Forelimb muscle (tissue), 1 donor: ENCODE data around the gene ODF2L. TPM values are rescaled to one million over a fixed set of nuclear protein-coding genes. Genes with fewer than 3 reads are reported as not detected.

ENCODE experiments used
- DNase-seq: peaks from one replicate; pipeline ENCODE4 v3.0.0-alpha.2; 2013; ENCODE audit warnings: low read depth
- polyA plus RNA-seq: library from polyadenylated mRNA; unstranded; fragments of 120-200 nt; gene quantifications from one replicate; pipeline ENCODE4 v1.2.1, GENCODE V29; 2013; ENCODE audit not compliant: insufficient read length

ODF2L gene, protein sequence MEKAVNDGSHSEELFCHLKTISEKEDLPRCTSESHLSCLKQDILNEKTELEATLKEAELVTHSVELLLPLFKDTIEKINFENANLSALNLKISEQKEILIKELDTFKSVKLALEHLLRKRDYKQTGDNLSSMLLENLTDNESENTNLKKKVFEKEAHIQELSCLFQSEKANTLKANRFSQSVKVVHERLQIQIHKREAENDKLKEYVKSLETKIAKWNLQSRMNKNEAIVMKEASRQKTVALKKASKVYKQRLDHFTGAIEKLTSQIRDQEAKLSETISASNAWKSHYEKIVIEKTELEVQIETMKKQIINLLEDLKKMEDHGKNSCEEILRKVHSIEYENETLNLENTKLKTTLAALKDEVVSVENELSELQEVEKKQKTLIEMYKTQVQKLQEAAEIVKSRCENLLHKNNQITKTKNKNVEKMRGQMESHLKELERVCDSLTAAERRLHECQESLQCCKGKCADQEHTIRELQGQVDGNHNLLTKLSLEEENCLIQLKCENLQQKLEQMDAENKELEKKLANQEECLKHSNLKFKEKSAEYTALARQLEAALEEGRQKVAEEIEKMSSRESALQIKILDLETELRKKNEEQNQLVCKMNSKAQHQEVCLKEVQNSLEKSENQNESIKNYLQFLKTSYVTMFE
- 18.9 TPM for polyA plus RNA-seq

DNA sequence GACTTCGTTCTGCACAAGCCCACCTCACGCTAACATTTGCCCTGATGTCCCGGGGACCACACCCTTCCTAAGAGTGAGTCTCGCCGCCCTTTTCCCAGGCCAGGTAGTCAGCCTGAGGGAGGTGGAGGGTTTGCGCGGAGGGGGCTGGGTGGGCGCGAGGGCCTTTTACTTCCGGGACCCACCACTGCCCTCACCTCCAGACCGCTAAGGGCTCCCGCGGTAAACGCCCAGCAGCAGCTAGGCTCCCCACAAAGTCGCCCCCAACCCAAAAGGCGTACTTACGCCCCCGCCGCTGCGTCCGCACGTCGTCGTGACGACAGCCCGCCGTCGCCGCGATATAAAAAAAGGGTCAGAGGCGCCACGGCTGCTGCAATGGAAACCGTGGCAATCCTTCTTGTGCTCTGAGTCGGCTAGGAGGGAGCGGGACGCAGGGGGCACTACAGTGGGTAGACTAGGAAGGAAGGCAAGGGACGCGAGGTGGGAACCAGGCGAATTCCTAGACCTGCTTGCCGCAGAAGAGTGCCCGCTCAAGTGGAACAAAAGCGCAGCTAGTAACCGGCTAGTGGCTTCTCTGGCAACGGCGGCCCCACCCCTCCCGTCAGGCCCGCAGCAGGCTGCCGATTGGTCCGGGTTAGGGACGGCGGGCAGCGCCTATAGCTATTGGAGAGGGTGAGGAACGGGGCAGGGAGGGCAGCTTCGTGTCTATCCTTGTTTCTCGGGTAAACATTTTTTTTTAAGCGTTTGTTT, at the start of gene ODF2L:
Gene ODF2L (minus strand): TSS at position 573 of the 747 bp plus-strand sequence. CDS start 9,296 bp downstream, outside the sequence.
- DNase-seq: peak; percentile 57

DNA sequence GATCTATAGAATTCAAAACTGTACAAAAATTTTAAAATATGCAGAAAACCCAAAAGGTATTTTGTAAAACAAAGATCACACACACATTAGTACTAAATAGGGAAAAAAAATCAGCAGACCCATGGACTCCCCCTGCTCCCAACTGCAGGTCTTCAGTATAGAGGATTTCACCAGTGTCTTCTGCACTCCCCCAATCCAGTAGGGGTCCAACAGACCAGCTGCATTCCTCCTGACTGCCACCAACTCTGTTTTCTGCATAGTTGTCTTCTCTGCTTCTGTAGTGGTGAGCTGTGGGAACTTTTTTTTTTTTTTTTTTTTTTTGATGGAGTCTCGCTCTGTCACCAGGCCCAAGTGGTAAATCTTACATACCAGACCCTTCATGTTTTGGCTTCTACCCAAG, 49.8 kb upstream of the ODF2L start:
- no peak for DNase-seq

DNA sequence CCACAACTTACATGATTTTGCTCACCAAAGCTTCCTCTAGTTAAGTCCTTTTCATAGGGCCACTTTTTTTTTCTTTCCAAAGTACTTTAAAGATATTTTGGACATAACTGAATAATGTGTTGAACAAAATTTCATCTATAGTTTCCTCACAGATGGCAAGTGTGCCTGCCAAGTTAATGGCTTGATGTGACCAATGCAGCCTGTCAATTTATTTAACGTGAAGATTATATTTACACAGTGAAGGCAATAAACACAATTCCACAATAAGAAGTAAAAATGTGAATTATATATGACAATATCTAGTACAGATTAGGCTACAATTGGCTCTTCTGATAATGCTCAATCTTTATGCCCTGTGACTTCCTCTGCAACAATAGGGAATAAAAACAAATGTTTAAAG, 45.9 kb upstream of the ODF2L start:
- no peak for DNase-seq

DNA sequence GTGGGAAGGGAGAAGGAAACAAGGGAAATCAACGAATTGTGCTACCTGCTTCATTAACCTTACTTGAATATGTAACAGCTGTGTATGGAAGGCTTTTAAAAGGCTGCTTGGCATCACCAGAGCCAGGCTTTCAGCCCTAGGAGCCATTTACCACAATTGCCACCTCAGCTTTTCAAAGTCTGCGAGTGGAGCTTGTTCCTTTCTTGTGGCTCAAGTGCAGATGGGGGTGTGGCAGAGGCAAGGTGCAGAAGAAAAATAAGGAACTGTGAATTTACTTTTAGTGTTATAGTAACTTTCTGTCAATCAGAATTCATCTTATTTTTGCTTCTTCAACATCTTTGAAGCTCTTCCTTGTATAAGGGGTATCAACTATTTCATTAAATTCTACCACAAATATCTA, 45.5 kb upstream of the ODF2L start:
- DNase-seq: no peak

DNA sequence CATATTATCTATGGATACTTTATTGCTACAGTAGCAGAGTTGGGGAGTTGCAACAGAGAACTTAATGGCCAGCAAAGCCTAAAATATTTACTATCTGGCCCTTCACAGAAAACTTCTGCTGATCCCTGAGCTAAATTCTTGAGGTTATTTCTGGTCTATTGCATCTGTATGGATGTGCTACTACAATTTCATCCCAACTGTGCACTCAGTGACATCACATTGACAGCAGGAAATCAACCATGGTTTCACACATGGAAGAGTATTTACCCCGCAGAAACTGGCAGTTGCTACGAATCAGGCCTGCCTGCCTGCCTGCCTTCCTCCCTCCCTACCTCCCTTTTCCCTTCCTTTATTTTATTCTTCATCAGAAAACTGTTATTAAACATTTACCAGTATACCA, 39.9 kb upstream of the ODF2L start:
- no peak for DNase-seq

DNA sequence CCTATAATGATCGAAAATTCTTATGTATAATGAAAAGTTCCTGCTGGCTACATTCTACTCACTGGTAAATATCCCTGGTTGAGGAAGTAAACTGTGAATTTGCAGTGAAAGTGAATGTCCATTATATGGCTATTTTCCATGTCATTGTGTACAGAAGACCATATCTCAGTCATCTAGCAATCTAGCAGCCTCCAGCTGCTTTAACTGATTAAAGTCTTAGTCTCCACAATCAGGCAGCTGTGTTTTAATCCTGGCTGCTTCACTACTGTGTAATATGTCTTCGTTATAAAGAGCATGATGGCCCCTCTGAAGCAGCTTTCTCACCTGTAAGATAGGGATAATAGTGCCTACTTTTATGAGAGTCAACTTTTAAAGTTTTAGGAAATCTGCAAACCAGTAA, 39.2 kb upstream of the ODF2L start:
- no peak for DNase-seq

DNA sequence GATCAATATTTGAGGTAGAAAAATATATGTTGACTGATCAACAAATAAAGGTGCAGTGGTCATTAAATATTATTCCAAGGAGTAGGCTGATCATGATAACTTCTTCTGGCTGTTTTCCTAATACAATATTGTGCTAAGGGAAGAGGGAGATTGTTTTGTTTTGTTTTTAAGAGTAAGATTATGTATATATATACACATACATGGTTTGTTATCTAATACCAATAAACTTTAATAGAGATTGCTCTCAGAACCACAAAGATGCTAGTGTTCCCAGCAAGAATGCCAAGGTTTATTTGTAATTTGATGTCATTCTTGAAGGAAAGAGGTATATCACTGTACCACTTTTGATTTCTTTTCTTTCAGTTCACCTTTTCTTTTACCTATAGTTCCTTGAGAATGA, 37.9 kb upstream of the ODF2L start:
- no peak for DNase-seq

DNA sequence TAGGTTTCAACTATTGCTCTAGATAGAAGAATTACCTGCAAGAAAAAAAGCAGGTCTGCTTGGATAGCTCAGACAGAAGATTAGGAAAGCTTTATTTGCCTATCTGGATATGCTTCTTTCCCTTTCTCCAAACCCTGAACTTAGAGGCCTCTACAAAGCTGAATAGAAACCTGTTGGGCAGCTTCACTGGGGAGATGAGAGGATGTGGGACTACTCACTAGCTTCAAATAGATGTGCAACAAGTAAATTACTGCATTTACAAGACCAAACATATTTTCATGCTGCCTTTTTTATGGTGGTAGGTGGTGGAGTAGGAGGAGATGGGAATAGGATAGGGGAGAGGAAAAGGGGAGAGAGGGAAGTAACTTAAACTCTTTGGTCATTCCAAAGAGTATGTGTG, 34.3 kb upstream of the ODF2L start:
- no peak for DNase-seq

DNA sequence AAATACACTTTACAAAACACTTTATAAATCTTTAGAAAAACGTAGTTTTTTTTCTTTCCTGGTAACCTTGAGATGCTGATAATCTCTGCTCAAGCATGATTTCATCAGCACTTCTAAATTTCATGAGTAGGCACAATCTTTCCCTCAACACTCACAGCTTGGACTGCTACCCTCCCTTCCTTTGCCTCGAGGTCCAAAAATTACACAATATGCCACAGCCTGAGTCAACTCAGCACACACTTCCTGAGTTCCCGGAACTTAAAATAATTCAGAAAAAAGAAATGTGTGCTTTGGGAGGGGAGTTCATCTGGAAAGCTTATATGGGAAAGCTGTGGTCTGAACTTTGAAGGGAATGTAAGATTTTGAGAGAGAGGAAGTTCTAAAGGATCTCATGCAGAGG, 33.7 kb upstream of the ODF2L start:
- DNase-seq: no peak

DNA sequence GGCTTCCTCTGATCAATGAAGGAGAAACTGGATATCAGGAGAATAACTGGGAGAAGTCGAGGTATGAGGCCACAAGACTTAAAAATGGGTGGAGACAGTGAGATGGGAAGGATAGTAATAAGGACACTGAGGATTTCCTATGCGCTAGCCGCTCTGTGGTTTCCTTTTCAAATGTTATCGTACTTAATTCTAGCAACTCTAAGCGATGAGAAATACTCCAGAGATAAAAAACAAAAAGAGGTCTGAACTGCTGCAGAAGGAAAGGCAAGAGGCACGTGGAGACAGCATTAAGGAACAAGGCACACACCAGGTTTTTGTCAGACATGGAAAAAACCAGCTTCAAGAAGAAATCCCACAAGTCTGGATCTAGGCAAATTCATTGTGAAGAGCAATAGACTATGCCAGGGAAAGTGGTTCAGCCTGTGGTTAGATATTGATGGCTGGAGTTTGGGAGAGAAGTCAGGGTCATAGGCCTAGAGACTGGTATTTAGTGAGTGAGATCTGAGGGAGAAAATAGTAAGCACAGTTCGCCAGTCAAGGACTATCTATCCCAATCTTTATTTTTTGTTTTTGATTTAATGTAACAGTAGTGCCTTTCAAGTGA, 33.1 kb upstream of the ODF2L start:
- DNase-seq: no peak

DNA sequence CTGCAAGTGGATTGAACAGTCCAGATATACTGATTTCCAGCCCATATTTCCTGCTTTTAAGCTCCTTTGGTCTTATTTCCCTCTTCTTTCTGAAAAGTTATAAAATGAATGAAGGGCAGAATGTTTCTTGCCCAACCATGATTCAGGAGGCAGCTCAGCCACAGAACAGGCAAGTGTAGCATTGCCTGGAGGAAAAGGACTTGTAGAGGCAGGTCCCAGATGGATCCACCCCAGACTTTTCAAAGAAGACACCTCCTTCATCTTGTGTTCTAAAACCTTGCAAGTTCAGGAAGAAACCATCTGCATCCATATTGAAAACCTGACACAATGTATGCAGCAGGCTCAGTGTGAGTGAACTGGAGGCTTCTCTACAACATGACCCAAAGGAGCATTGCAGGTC, 27.8 kb upstream of the ODF2L start, which contains the start of gene CLCA2:
Gene CLCA2 (plus strand): TSS at position 299 of the 400 bp plus-strand sequence. CDS start 77 bp downstream, at position 376.
- no peak for DNase-seq

DNA sequence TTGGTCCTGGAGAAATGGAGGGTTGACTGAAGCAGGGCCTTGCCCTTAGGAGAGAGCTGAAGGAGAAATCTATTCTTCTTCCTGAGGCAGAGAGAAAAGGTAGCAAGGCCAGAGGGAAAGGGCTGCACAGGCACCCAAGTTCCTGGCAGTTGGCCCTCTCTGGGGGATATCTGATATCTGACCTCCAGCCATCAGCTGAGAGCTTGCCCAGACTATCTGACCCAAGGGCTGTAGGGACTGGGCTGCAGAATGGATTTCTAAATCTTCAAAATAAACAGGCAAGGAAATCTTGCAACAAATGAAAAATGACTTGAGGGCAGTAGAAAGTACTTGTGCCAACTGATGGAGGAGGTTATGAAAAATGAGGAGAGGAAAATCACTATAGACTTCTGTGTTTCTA, 27.4 kb upstream of the ODF2L start:
- no peak for DNase-seq

DNA sequence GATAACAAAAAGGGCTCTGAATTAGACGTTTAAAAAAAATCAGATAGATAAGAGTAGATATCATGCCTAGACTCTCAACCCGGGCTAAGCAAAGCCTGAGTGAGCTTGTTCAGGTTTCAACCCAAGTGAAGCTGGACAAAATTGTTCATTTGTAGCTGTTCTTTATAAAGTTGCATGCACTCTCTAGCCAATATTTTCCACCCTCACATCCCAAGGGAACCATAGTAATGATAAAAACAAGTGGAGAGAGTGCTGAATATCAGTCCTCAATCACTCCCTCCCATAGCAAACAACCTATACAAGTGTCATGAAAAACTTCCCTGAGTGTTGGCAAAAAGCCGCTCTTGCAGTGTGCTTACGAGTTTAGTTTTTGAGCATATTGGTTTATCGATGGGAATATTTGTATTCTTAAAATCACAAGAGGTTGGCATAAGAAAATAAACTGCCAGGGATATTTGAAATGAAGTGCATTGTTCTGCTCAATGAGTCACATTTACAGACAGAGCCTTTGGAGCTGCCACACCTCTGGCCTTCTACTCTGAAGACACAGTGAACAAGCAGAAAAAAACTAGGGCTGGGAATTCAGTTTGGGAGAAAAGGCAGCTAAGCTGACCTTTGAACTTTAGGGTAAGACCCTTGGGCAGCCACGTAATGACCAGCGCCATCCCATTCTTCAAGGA, 25.6 kb upstream of the ODF2L start:
- DNase-seq: no peak

DNA sequence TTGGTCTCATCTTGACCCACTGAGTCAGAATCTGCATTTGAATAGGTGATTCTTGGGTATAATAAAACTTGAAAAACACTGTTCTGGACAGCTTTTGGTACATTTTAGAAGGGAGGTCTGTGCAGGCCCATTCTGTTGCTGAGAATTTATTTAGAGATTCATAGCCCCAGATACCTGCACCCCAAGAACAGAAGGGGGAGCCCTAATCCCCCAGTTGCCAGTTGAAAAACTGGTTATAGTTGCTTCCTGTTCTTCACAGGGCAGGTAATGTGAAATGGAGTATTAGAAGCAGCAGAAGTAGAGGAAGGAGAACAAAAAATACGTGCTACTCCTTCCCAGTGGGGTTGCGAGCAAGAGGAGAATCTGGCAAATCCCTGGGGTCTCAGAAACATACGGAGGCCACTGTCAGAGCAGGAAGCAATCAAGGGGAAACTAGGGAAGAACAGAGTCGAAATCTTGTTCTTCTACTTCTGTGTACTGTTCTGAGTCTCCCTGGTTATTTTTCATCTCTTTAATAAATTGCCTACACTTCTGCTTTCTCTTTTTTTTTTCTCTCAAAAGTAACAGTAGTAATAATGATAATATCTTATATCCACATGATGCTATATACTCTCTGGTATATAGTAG, 23.3 kb upstream of the ODF2L start:
- no peak for DNase-seq

DNA sequence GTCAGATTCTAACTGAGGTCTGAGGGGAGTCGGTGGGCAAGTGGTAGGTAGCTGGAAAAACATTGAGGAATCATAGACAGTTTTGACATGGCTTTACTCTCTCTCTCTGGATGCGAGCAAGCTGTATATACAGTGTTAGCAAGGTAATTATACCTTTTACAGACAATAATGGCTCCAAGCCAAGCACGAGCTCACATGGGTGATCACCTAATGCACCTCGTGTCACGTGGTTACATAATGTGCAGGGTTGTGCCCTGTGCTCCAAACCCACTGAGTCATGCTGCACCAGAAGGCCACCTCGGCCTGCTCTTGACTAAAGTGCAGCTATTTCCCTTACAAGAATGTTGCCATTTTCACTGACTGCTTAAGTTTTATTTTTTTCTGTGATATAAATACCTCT, 20.2 kb upstream of the ODF2L start:
- no peak for DNase-seq

DNA sequence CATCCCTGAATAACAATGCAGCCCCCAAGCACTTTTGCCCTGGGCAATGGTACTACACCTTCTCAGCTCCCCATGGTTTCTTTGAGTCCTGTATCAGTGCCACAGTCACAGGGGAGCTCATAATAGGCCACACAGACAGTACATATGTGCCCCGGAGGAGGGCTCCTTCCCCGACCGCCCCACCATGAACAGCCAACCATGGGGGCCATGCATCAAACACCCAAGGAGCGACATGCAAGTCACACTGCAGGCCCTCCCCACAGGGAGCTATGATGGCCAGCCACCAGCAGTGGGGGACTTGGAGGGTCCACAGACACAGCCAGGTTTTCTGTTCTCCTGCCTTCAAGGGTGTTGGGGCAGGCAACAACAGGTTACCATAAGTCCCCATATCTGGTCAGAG, 14.8 kb upstream of the ODF2L start:
- no peak for DNase-seq

DNA sequence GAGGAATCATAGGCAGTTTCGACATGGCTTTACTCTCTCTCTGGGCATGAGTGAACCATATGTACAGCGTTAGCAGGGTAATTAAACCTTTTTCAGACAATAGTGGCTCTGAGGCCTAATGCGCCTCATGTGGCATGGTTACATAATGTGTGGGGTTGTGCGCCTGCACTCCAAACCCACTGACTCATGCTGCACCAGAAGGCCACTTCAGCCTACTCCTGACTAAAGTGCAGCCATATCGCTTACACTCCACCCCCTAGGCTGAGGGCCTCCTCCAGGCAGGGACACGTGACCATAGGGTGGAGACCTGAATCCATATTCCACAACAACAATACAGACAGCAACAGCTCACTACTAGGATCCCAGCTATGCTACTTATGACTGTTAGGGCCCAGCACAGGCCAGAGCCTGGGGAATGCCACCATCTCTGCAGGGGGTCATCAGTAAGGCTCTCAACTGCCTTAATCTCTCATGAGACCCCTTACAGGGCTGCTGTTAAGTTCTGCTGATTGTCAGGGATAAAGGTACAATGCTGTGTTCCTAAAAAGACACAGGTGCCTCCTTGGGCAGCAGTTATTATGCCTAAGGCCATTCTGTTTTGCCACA, 13.4 kb upstream of the ODF2L start:
- DNase-seq: no peak

DNA sequence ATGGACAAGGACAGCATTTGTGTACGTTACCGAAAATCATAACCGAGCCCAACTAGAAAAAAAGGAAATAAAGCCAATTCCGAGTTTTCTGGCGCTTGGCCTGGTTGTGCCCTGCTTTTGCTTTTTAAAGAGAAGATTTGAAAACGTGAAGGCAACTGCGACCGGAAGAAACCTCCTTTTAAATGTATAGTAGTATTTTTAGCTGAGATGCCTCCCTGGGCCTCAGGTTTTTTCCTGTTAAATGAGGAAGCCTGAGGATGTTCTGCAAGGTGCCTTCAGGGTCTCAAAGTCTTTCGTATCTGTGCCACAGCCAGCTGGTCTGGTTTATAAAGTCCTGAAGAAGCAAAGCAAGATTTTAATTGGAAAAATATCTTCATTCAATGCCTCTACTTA, 371 bp upstream of the ODF2L start:
- DNase-seq: no peak

DNA sequence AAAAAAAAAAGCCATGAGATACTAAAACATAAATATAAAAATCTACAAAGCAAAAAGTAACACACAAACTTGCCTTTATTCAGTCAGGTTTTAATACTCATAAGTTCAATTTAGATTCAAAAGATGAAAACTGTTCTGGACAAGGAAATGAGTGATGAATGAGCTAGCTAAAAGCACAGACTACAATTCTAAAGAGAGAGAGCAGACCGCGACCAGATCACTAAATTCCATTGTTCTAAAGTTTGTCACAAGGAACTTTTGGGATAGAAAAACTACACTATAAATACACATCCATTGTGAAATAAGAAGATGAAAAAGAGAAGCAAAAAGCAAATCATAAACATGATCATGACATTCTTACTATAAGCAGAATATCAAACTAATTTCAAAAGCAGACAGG, 1.7 kb downstream of the ODF2L start:
- DNase-seq: no peak

DNA sequence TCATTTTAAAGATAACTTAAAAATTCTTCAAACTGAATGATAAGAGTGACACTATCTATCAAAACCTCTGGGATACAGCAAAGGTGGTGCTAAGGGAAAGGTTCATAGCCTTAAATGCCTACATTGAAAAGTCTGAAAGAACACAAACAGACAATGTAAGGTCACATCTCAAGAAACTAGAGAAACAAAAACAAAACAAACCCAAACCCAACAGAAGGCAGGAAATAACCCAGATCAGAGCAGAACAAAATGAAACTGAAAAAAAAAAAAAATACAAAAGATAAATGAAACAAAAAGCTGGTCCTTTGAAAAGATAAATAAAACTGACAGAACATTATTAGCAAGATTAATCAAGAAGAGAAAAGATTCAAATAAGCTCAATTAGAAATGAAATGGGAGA, 6.8 kb downstream of the ODF2L start:
- no peak for DNase-seq

DNA sequence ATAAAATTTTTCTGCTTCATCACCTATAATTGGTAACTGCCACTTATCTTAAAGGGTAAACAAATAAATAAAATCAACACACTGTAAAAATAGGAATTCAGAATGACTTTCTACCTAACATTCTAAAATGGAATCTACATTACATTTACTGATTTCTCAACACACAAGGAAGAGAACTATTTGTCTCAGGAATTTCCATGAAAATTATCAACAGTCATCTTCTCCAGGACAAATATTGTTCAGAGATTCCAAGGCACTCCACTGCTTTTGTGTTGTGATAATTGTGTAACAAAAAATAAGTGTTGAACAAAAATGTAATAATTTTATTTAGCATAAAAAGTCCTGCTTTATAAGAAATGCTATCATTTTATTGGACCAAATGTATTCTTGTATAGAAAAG, 7.3 kb downstream of the ODF2L start:
- DNase-seq: no peak
